NCI-H2227 treated with DMSO at 0.1 percent for 48 hours (cell line): ENCODE results near the gene SYNJ1.
"Not testable (repeated sequence)": the region's sequence is repeated elsewhere in the genome, so short reads cannot be mapped to it uniquely, and the experiment has no call there.

ENCODE experiments used
- DNase-seq: peaks from one replicate; lab custom pipeline; 2025; lab: John Stamatoyannopoulos, UW

SYNJ1 gene

DNA sequence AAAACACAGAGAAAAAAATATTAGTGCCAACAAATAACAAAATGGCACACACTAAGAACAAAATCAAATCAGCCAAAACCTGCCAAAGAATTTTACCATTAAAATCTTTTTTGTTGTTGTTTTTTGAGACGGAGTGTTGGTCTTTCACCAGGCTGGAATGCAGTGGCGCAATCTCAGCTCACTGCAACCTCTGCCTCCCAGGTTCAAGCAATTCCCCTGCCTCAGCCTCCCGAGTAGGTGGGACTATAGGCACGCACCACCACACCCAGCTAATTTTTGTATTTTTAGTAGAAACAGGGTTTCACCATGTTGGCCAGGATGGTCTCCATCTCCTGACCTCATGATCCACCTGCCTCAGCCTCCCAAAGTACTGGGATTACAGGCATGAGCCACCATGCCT is 8.3 kb upstream of the SYNJ1 start:
- not testable (repeated sequence) for DNase-seq

DNA sequence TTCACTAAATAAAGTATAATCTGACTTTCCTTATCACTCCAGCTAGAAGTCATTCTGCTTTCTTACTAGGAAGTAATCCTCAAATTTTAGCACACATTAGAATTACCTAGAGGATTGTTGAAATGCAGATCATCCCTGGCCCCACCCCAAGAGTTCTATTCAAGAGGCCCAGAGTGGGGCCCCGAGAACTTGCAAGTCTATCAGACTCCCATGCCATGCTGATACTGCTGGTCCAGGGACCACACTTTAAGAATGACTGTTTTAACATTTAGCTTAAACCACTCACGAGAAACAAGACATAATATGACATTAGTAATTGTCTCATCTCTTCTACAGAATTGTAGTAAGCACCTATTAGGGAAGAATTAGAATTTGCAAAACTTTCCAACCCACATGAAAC is 7.7 kb upstream of the SYNJ1 start:
- no peak for DNase-seq

GRCh38 chr21:32733990-32734613 is 6.3 kb upstream of the SYNJ1 start:
- DNase-seq = no peak

GRCh38 chr21:32733356-32733755 is 5.5 kb upstream of the SYNJ1 start:
- DNase-seq = no peak

- DNase-seq = no peak
Measured at GRCh38 chr21:32732544-32732943, 4.7 kb upstream of the SYNJ1 start.

- DNase-seq = no peak
Measured at GRCh38 chr21:32728848-32729247, 1.0 kb upstream of the SYNJ1 start.

DNA sequence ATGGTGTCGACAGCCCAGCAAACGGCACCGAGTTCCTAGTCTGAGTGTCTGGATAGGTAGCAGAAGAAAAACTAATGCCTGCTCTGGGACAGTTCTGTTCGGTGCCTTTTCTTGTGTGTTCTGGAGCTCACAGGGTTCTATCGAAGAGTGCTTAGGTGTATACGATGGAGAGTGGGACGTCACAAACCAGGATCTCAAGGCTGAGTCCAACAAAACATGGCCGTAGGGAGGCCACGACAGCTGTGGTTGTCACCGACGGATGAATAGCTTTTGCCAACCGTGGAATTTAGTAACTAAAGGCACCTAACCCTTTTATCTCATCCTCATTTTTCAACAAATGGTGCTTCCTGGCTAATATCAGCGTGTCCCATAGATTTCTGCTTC is 635 bp upstream of the SYNJ1 start:
- peak; percentile 38 for DNase-seq

DNA sequence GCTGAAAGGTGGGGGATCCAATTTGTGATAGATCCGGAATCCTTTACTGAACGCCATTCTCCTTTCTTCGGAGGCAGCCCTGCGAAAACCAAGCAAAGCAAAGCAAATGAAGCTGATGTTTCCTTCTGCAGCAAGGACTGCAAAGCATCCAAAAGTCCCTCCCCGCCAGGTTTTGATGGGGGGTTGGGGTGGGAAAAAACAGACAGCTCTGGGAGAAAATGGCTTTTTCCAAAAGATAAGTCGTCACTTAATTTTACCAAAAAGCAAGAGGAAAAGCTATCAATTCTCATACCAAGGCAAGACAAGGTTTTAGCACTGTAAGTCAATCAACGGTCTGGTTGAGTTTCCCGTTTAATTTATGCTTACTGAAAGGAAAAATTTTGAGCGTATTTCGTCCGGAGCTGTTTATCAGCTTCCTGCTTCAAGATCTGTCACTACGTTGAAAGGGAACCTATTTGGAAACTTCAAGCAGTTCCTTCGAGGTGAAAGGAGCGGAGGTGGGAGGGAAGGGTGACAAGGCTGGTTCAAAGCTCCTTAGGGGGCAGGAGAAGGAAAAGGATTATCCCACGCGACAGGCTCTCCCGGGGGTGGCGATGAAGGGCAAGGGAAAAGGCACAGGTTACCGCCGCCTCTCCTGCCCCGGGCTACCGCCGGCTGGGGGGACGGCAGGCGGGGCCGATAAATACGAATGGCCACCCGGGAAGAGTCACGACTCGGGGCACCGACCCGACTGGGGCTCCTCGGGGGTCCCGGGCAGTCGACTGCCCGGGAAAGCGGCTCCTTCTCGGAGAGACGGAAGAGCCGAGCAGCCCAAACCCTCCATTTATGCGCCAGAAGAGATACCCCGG is 750 bp downstream of the SYNJ1 start:
- DNase-seq = no peak

- DNase-seq = peak; percentile 67
Measured at GRCh38 chr21:32719085-32719484, 8.7 kb downstream of the SYNJ1 start.

DNA sequence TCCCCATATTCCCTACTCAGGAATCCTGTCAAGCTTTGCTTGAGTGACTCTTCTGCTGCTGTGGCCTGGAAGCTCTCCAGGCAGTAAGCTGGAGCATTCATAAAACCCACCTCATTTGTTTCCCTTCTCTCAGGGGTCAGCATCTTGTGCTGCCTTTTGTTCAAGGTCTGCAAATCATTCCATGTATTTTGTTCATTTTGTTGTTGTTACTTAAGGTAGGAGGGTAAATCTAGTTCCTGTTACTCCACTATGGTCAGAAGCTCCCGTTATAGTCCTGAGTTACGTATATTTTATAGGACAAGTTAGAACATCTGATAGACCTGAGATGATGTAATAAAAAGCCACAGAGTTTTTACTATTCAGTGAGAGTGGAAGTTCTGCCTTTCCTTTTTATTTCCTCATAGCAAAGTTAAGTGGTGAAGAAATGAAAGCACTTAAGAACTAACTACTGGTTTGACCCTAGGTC is 9.9 kb downstream of the SYNJ1 start:
- no peak for DNase-seq

DNA sequence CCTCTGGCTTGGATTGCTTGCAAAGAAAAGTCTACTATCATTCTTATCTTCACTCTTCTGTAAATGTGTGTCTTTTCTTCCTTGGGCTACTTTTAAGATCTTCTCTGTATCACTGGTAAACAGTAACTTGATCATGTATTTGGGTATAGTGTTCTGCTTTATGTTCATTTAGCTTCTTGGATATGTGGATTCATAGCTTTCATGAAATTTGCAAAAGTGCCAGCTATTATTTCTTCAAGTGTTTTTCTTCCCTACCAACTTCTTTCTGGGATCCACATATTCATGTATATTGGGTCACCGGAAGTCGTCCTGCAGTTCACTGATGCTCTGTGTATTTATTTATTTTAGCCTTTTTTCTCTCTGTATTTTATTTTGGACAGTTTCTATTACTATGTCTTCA is 11.3 kb downstream of the SYNJ1 start:
- DNase-seq = no peak

DNA sequence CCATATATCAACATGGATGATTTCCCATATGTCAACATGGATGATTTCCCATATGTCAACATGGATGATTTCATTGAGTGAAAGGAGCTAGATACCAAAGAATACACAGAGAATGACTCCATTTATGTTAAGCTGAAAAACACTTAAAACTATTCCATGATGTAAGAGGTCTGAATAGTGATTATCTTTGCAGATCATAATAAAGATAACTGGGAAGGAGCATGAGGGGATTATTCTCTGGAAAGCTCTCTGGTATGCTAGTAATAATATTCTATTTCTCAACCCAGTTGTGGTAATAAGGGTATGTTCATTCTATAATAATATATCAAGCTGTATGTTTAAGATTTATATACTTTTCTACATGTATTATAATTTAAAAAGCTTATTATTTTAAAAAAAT is 14.1 kb downstream of the SYNJ1 start:
- DNase-seq = no peak

- DNase-seq = no peak
Measured at GRCh38 chr21:32712641-32713040, 15.2 kb downstream of the SYNJ1 start.

DNA sequence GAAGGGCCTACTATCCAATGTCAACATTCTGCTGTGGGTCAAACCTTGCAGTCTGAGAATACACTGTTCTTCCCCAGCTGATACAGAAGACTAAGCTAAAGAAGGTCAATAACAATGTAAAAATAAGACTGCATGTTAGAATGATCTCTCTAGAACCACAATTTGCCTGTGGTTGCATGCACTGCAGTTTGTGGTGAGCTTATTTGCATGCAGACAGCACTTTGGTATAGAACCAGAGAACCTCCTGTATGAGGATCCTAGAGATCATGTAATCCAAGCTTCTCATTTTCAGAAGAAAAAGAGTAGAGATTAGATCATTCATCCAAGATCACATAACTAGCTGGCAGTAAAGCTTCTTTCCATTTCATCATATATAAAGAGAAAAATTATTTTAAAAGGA is 15.8 kb downstream of the SYNJ1 start:
- no peak for DNase-seq

DNA sequence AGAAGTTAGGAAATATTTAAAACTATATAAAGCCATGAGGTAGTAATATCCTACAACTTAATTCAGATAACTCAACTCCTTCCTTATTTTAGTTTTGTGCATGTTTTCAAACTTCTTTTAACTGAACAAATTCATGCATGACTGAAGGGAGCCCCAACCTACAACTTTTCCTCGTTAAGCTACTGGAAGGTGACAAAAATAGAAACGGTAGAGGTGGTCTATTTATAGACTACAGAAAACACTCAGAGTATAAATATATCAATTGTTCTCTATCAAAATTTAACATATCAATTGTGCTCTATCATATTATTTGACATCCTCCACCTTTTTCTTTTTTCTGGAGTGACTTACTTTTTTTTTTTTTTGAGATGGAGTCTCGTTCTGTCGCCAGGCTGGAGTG is 16.8 kb downstream of the SYNJ1 start:
- no peak for DNase-seq

GRCh38 chr21:32710069-32710784 is 17.6 kb downstream of the SYNJ1 start:
- DNase-seq = no peak

GRCh38 chr21:32708069-32708468 is 19.7 kb downstream of the SYNJ1 start:
- DNase-seq = no peak

- no peak for DNase-seq
Measured at GRCh38 chr21:32705901-32706300, 21.9 kb downstream of the SYNJ1 start.

GRCh38 chr21:32705139-32705538 is 22.7 kb downstream of the SYNJ1 start:
- no peak for DNase-seq

GRCh38 chr21:32702702-32703101 is 25.1 kb downstream of the SYNJ1 start:
- no peak for DNase-seq

- DNase-seq = no peak
Measured at GRCh38 chr21:32698971-32699693, 28.7 kb downstream of the SYNJ1 start.

DNA sequence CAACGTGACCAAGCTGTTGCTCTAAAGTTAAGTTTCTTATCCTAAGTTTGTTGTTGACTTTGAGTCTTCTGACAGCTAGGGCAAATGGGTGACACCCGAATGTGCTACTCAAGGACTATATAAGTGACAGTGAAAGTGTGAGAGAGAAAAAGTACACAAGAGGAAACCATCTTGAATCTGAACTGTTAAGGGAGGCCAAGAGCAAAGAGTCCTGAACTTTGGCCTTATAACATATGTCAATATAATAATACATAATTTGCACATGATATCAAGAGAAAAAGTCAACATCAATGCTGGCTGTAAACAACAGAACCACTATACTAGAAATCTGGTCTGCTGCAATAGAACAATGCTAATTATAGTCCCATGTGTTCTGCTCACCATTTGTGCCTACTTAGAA is 29.5 kb downstream of the SYNJ1 start:
- DNase-seq = no peak
